ENCODE data around the gene LCT.
"Not testable (repeated sequence)": the region's sequence is repeated elsewhere in the genome, so short reads cannot be mapped to it uniquely, and the experiment has no call there.

LCT gene

DNA sequence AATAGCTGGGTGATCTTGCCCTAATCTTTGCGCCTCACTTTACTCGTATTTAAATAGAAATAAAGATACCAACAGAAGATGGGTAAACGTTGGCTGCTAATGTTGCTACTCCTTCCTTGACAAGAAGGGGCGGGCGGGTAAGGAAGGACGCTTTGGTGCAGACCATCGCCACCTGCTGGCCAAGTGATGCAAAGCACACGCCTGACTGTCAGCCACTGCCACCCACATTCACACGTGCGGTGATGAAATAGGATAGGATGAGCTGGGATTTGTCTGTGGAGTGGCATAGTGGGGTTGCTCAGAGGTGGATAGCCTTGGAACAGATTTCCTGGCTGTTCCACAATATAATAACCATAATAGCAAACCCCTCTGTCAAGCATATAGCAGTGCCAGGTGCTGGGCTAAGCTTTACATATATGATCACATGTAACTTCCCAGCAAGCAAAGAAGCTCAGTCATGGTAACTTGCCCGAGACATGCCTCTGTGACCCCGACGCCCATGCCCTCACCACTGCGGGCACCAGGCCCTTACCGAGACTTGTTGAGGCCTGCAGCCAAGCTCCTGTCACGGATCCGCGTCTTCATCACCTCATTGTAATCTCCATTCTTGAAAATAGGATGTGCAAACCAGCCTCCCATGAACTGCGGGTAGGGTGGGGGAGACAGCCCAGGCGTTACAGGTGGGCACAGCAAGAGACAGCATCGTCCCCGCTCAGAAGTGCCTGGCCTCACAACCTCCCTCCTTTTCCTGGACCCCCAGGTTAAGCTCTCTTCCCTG is 39.3 kb downstream of the LCT start:
- peak; percentile 58 for DNase-seq (ENCODE audit: low read depth)

DNA sequence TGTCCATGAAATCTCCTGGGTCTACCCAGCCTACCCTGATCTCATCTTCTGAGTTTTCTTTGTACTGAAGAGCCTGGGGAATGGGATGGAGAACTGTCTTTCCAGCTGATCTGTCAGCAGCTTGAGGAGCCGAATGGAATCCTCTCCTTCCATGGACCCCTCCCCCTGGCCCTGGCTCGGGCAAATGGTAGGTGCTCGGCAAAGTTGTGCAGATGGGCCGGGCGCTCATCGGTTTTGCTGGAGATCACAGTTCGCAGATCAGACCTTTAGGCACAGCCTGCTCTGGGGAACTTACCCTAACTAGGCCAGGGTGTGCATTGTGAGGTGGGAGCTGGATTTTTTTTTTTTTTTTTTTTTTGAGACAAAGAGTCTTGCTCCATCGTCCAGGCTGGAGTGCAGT is 40.4 kb downstream of the LCT start:
- DNase-seq (ENCODE audit: low read depth), result no peak

DNA sequence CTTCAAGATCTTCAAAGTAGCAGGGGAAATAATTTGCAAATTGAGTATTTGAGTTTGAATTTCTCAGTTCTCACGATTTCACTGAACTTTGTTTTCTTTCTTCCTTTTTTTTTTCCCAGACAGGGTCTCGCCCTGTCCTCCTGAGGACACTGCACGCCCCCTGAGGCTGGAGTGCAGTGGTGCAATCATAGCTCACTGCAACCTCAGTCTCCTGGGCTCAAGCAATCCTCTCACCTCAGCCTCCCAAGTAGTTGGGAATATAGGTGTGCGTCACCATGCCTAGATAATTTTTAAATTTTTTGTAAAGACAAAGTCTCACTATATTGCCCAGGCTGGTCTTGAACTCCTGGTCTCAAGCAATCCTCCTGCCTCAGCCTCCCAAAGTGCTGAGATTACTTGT is 41.3 kb downstream of the LCT start:
- not testable (repeated sequence) for DNase-seq (ENCODE audit: low read depth)

DNA sequence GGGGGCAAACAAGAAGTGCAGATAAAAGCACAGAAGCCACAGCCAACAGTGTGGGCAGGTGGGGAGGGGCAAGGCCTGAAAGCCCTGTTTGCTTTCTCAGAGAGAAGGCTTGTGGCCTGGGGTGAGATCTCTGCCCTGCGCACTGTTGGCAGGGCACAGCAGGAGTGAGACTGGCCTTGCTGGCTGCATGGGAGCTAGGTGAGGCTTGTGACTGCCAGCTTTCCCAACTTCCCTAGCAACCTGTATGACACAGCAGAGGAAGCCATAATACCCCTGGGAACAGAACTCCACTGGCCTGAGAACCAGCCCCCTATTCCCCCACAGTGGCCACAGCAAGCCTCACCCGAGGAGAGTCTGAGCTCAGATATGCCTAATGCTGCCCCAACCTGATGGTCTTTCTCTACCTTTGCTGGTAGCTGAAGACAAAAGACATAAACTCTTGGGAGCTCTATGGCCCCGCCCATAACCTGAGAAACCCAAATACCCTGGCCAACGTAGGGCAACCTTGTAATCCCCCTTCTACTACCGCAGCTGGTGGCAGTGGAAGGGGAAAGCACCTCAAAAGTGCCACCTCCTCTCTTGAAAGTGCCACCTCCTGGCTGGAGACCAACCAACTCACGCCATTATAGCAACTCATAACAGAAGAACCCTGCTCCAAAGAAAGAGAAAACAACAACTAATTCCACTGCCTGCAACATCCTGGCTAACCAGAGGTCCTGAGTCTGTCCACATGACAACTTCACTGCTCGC is 44.4 kb downstream of the LCT start:
- no peak for DNase-seq (ENCODE audit: low read depth)

DNA sequence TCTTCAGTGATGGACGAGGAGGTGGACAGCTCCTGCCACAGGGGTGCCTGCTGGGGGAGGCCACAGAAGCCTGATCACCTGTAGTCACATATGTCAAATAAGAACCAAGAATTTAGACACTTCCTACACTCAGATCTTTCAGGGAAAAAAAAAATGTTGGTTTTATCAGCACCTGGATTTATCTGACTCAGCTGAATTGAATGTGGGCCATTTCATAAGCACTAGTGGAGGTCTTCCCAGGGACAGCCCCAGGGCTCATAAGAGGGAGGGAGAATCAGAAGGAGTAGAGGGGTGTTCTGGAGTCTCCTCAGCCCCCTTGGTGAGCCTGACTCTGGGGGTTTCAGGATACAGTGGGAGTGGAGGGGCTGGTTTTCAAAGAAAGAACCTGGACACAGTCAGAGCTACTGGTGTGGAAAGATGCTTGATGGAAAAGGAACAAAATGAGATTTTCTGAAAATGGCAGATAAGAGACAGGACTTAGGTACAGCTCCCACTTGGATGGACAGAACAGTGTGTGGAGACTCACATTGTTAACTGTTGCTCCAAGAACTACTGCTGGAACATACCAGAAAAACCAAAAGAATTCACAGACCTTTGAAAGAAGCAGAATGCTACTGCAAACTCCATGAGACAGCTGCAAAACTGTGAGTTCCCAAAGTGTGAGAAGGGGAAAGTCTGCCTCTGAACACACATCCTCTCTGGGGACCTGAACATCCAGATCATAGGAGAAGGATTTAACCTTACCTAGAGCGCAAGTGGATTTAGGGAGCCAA is 45.4 kb downstream of the LCT start:
- no peak for DNase-seq (ENCODE audit: low read depth)

DNA sequence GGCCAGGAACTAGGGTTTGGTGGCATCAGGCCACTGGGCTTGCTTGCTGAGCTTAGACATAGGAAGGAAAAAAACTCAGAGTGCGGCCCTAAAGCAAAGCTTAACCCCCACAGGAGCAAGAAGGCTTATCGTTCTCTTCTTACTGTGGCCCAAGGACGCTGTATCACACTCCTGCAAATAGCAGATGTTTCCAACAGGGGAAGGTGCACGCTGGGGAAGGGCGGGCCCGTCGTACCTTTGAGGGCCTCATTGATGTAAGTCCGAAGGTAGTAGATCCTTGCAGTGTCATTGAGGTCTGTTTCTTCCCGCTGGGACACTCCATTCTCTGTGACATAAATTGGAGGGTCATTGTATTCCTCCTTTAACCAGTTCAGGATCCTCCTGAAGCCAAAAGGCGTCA is 46.6 kb downstream of the LCT start:
- no peak for DNase-seq (ENCODE audit: low read depth)

DNA sequence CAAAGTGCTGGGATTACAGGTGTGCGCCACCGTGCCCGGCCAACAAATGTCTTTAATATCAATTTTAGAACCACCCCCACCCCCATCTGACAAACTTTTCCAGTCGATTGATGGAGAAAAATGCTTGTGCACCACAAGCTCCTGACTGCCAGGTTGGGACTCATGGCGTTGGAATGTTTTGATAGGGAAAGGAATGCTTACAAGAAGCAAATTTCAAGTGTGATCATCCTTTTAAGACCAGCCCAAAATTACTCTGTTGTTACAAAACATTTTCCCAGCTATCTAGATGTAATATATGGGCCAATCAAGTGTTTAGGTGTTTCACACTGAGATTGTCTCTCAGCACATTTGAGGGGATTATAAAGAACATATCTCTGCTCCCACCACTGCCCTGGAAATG is 50.2 kb downstream of the LCT start:
- peak; percentile 72 for DNase-seq (ENCODE audit: low read depth)

DNA sequence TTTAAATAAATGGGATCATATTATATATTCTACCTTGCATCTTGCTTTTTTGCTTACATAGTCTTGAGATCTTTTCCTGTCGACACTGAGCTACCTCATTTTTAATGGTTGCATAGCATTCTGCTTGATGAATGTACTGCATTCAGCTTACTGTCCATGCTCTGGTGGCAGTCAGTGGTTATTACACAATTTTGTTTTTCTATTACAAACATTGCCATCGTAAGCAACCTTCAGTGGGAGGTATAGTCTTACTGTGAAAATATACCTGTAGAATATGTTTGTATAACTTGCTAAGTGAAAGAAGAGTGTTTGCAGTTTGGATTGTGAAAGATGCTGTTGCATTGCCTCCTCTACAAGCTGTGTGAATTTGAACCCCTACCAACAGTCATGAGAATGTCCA is 52.0 kb downstream of the LCT start:
- no peak for DNase-seq (ENCODE audit: low read depth)

DNA sequence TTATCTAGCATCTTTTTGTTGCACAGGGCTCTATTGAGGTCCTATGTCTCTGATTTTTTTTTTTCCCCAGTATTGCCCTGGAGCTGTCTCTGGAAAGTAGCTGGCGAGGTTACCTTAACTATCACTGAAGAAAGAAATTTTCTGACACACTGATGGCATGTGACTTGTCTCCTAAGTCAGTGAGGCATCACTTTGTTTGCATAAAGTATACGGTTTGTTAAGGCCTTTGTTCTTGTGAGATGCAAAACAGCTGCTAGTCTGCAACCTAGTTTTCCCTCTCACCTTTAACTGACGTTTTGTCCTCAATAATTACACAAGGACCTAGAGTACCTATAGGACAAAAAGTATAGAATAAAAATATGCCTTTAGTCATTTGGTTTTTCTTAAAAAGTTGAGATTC is 53.5 kb downstream of the LCT start:
- no peak for DNase-seq (ENCODE audit: low read depth)

DNA sequence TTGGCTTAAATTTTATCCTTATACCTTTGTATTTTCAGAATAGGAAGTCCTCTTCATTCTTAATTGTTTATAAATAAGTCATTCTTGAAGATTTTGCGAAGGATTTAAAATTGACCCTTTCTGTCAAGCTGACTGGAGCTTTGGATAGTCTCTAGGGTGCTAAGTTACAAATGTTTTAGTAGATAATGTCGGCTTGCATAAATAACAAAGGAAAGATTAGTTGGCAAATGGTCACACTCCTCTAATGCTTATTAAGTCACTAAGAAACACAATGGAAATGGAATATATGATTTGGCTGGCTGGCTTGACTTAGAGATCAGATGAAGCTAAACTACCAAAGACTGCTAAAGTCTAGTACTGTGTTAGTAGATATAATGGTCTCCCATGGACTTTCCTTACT is 54.8 kb downstream of the LCT start:
- DNase-seq (ENCODE audit: low read depth), result no peak

DNA sequence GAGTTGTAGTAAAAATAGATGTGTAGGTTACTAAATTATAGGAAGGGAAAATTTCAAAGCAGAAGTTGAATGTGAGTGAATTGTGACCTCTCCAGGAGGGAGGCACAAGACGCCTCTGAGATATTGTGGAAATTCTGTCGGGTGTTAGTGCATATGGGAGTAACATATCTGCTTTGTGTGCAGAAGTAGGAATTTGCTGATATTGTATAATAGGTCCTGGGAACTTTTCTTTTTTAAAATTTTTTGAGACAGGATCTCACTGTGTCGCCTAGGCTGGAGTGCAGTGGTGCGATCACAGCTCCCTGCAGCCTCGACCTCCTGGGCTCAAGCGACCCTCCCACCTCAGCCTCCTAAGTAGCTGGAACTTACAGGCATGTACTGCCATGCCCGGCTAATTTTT is 60.6 kb downstream of the LCT start:
- DNase-seq (ENCODE audit: low read depth), result no peak

DNA sequence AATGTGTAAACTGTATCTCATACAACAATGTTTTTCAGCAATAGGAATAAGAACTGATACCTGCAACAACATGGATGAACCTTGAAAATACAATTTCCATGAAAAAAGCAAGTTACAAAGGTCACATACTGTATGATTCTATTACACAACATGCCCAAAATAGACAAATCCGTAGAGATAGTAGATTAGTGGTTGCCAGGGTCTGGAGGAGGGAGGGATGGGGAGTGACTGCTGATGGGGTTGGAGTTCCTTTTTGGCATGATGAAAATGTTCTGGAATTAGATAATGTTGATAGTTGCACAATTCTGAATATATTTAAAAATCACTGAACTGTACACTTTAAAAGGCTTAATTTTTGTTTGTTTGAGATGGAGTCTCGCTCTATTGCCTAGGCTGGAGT is 61.6 kb downstream of the LCT start:
- DNase-seq (ENCODE audit: low read depth), result no peak

DNA sequence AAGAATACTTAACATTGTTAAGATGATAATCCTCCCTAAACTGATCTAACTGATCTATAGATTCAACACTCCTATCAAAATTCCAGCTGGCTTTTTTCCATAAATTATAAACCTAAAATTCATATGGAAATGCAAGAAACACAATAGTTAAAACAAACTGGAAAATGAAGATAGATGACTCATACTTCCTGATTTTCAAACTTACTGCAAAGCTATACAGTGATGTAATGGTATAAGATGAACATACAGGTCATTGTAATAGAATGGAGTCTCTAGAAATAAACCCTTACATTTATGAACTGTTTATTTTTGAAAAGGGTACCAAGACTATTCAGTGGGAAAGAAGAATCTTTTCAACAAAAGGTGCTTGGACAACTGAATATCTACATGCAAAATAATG is 63.1 kb downstream of the LCT start:
- DNase-seq (ENCODE audit: low read depth), result no peak

DNA sequence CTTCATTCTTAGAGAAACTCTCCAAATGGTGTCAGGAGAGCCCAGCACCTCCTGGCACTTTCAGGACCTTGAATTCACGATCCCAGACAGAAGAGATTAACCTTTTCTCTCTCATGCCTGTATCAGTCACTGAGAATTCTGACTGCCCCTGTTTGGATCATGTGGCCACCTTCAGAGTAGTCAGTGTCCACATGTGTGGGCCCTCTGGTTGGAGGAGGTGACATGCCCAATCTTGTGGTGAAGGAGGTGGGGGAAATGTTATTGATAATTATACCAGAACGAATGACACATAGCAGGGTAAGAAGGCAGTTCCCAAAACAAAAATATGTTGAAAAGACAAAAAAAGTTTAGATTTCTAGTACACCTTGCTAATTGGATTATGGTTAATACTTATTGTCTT is 63.7 kb downstream of the LCT start:
- no peak for DNase-seq (ENCODE audit: low read depth)

DNA sequence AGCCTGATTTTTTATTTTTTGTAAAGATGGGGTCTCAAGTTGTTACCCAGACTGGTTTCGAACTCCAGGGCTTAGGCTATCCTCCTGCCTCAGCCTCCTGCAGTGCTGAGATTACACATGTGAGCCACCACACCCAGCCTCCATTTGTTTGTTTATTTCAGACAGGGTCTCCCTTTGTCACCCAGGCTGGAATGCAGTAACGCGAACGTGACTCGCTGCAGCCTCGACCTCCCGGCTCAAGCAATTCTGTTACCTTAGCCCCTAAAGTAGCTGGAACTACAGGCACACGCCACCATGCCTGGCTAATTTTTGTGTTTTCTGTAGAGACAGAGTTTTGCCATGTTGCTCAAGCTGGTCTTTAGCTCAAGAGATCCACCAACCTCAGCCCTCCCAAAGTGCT is 68.1 kb downstream of the LCT start:
- no peak for DNase-seq (ENCODE audit: low read depth)

DNA sequence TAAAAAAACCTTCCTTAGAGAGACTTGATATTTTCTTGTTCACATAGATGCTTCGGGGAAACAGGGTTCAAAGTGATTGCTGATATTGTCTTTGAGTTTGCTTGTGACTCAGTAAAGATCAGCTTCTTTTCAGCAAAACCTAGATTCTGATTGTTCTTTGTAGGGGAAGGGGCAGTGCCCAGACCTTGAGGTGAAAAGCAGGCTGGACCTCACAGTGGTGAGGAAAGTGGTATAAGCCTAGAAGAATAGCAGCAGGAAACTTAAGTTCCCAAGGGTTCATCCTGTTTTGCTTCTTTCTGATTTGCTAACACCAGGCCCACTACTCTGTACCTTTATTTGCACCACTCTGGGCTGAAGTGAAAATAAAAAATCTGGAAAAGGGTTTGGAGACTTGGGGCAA is 74.5 kb downstream of the LCT start:
- no peak for DNase-seq (ENCODE audit: low read depth)

DNA sequence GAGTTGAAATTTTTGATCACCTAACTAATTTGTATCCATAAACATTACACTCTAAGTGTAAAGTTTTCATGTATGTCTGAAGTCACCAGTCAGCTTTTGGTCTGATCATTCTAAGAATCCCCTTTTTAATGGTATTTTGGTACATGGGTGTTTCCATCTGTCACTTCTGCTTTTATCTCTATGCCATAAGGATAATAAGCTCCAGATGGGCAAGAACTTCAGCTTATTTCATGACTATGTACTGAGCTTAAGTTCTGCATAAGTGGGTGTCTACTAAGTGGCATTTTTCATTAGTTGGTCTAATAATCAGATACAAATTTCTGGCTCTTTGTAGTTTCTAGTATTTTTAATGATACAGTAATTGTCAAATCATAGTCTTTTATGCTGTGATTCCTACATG is 75.0 kb downstream of the LCT start:
- no peak for DNase-seq (ENCODE audit: low read depth)

DNA sequence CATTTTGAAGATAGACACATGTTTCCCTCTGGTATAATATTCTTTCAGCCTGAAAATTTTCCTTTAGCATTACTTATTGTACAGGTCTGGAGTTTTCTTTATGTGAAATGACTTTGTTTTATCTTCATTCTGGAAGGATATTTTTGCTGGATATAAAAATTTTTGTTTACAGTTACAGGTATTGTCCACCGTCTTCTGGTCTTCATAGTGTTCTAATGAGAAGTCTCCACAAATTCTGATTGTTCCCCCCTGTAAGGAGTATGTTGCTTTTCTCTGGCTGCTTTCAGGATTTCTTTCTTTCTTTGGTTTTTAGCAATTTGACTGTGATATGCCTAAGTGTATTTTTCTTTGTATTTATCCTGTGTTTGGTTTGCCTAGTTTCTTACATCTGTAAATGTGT is 80.3 kb downstream of the LCT start:
- no peak for DNase-seq (ENCODE audit: low read depth)

DNA sequence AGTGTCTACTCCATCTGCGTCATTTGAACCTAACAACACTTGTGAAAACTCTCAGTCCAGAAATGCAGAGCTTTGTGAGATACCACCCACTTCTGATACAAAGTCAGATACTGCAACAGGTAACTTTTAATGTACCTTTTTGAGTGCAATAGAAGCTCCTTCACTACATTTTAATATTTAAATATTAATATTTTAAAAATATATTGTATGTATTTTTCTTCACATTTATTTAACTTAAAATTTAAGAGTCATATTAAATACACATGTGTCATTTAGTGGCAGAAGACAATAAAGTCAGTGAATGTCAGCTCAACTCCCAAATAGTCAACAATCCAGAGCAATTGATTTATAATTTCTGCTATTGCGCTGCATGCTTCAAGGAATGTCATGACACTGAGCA is 81.4 kb downstream of the LCT start:
- DNase-seq (ENCODE audit: low read depth), result no peak

DNA sequence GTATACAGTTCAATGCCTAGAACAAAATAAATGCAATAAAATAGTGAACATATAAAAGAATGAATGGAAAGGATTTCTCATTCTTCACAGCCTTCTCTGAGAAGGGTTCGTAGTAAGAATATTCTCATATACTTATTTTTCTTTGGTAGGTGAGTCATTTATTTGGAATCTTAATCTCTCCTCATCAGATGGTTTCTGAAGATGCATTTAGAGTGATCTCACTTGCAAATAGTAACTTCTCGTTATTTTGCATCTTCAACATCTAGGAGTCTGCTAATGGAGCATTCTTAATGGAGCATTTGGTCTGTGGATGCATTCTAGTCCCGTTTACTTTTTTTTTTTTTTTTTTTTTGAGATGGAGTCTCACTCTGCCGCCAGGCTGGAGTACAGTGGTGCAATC is 91.4 kb downstream of the LCT start:
- DNase-seq (ENCODE audit: low read depth), result peak; percentile 35

DNA sequence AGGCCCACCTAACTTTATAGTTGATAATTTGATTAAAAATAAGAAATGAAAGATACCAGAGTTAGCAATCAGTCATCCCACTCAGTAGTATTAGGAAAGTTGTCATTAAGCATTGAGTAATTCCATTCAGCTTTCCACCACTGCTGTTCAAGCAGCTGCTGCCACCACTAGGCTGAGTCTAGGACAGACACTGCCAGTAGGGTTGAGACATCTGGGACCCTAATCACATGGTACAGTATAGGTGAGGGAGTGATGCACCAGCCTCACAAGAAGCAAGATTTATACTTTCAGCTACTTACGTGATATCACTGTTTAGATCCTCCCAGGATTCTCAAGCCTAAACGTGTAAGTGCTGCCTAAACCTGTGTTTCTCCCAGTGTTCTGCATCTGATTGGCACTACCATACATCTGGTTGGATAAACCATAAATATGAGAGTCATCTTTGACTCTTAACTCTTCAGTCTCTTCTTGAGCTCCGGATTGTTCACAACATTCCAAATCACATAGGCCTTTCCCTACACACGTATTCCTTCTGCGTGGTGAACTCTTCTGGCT is 92.1 kb downstream of the LCT start:
- DNase-seq (ENCODE audit: low read depth), result no peak

DNA sequence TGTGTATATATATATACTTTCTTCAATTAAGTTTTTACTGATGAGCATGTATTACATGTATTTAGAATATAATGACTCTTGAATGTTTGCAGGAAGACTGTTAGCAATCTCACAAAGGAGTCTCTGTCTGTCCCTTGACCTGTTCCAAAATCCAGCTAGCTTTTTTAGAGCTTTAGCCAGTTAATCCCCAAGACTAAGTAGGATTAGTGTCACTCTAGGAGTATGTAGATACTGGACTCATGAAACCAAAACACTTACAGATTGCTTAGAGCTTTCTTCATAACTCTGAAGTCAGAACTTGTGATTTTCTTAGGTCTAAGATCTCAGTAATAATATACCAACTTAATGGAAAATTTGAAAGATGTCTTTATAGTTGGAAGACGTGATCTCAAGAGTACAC is 93.1 kb downstream of the LCT start:
- DNase-seq (ENCODE audit: low read depth), result no peak

DNA sequence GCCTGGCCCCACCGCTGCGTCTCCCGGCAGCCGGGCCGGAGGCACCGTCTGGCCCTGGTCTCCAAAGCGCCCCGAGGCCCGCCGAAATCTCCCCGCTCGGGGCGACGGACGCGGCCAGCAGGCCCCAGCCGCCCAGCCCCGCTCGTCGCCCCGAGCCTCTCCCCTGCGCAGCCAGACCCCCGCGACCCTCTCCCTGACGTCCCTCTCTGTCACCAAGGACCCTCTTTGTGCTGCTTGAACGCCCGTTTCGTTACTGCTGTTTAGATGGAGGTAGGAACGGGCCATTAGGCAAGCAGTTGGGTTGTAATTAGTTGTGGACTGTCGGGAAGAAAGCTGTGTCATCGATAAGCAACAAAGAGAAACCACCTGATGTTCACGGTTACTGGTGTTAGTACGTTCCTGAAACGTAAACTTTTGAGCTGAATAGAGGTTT is 94.6 kb downstream of the LCT start:
- DNase-seq (ENCODE audit: low read depth), result peak; percentile 44

All from stromal cell of bone marrow (primary cell).